ENCODE results near the gene ZNF688. TPM values are rescaled to one million over a fixed set of nuclear protein-coding genes. Genes with fewer than 3 reads are reported as not detected.

Gene ZNF688
- total RNA-seq, 1 donor: 12.3 TPM

DNA sequence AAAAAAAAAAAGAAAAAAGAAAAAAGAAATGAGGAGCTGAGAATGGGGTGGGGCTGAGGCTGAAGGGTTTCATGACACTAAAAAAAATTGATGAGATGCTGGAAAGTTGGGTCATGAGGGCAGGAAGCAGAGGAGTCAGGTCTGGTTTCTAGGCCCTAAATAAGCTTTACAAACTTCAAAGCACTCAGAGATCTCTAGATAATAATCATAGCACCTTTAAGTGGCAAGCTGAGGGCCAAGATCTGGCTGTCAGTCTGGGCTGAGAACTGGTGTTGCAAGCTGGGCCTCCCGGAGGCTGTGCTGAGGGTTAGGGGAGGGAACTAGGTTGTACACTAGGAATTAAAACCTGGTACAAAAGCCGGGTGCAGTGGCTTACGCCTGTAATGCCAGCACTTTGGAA is 19.7 kb downstream of the ZNF688 start:
- no peak overlapping the region for H3K4me3 ChIP-seq (ENCODE audit: insufficient read depth, low read length)
- H3K9me3 ChIP-seq (ENCODE audit: low read depth, low read length): no peaks in the 10 kb centered on the region
- H3K79me2 ChIP-seq (ENCODE audit: insufficient read depth, low read length): peaks cover 5% of the 10 kb centered on the region
- peaks cover 16% of the 10 kb centered on the region for H3K36me3 ChIP-seq (ENCODE audit: insufficient read depth, low read length)
- peaks cover 2% of the 10 kb centered on the region for H3K4me1 ChIP-seq (ENCODE audit: insufficient read depth, low read length)
- H4K20me1 ChIP-seq (ENCODE audit: insufficient read depth, low read length): no peaks in the 10 kb centered on the region
- DNase-seq (ENCODE audit: insufficient read length, low spot score, missing footprints): no peak
- TF ChIP-seq, protein P1, sequence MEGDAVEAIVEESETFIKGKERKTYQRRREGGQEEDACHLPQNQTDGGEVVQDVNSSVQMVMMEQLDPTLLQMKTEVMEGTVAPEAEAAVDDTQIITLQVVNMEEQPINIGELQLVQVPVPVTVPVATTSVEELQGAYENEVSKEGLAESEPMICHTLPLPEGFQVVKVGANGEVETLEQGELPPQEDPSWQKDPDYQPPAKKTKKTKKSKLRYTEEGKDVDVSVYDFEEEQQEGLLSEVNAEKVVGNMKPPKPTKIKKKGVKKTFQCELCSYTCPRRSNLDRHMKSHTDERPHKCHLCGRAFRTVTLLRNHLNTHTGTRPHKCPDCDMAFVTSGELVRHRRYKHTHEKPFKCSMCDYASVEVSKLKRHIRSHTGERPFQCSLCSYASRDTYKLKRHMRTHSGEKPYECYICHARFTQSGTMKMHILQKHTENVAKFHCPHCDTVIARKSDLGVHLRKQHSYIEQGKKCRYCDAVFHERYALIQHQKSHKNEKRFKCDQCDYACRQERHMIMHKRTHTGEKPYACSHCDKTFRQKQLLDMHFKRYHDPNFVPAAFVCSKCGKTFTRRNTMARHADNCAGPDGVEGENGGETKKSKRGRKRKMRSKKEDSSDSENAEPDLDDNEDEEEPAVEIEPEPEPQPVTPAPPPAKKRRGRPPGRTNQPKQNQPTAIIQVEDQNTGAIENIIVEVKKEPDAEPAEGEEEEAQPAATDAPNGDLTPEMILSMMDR (IDR thresholded peaks at IDR 0.05; ENCODE audit: extremely low read depth, low read depth, low read length): no peak
- H3K27ac ChIP-seq (ENCODE audit: low read depth, low read length): no peak overlapping the region
- no peak overlapping the region for H3K4me2 ChIP-seq (ENCODE audit: insufficient read depth, low read length)
- no peaks in the 10 kb centered on the region for H3K27me3 ChIP-seq (ENCODE audit: insufficient read depth, low read length)
- no peak overlapping the region for H2AFZ ChIP-seq (ENCODE audit: low read length)

DNA sequence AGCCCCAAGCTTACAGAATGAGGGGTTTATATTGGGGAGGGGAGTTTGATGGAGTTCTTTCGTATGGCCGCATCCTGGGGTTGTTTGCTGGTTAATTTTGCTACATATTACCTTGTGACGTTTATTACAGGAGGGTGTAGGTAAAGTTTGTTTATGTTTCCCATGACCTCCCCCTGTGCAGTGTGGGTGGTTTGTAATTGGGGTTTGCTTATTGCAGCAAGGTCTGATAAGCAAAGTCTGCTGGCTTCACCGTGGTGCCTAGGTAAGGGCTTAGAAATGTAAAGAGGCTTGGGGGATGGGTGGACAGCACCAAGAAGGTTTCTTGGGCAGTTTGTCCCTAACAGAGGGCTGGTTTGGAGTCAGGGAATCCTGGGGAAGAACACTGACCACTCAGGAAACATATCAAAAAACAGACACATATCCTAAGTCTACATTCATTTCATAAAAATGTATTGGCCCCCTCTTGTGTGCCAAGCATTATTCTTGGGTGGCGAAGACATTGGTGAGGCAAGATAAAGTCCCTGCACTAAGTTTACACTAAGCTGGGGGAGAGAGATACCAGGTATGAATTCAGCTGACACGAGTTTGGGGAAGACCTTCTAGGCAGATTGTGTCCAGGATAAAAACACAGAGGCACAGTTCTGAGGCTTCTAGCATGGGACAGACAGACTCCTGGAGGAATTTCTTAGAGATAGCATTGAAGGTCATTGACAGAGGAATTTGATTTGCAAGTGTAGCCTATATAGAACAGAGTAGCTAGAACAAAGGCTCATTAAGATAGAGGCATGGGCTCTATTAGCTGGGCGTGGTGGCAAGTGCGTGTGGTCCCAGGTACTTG is 22.9 kb downstream of the ZNF688 start:
- Histone ChIP-seq H3K79me2 (ENCODE audit: insufficient read depth, low read length) (no peaks in the 10 kb centered on the region), H2AFZ (ENCODE audit: low read length) (no peak overlapping the region), H3K36me3 (ENCODE audit: insufficient read depth, low read length) (peaks cover under 1% of the 10 kb centered on the region), H3K9me3 (ENCODE audit: low read depth, low read length) (no peaks in the 10 kb centered on the region), H4K20me1 (ENCODE audit: insufficient read depth, low read length) (no peaks in the 10 kb centered on the region), H3K4me2 (ENCODE audit: insufficient read depth, low read length) (no peak overlapping the region), H3K27me3 (ENCODE audit: insufficient read depth, low read length) (no peaks in the 10 kb centered on the region), H3K4me1 (ENCODE audit: insufficient read depth, low read length) (peaks cover 2% of the 10 kb centered on the region), H3K4me3 (ENCODE audit: insufficient read depth, low read length) (no peak overlapping the region), H3K27ac (ENCODE audit: low read depth, low read length) (no peak overlapping the region)
- TF ChIP-seq, protein P1 (IDR thresholded peaks at IDR 0.05; ENCODE audit: extremely low read depth, low read depth, low read length): no peak
- no peak for DNase-seq (ENCODE audit: insufficient read length, low spot score, missing footprints)

DNA sequence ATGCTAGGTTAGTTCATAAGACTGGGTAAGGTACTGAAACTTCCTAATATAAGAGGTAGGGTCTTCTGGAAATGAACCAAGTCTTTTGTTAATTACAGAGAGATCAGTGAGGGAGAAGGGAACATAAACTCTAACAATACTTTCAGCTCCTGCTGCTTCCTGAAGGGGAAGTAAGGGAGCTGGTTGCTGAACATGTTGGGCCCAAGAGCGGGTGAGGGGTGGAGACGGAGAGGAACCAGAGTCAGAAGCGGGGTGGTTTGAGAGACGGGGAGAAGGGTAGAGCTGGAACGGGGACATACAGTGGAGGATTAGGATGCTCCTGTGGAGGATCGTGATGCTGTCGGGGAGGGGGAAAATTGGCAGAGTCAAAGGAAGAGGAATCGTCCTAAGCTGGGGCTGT is 25.4 kb downstream of the ZNF688 start:
- no peak overlapping the region for H3K4me2 ChIP-seq (ENCODE audit: insufficient read depth, low read length)
- no peaks in the 10 kb centered on the region for H4K20me1 ChIP-seq (ENCODE audit: insufficient read depth, low read length)
- peaks cover 13% of the 10 kb centered on the region for H3K4me1 ChIP-seq (ENCODE audit: insufficient read depth, low read length)
- no peak overlapping the region for H3K27ac ChIP-seq (ENCODE audit: low read depth, low read length)
- no peak overlapping the region for H3K4me3 ChIP-seq (ENCODE audit: insufficient read depth, low read length)
- H3K27me3 ChIP-seq (ENCODE audit: insufficient read depth, low read length): no peaks in the 10 kb centered on the region
- no peak for DNase-seq (ENCODE audit: insufficient read length, low spot score, missing footprints)
- H3K9me3 ChIP-seq (ENCODE audit: low read depth, low read length): no peaks in the 10 kb centered on the region
- H2AFZ ChIP-seq (ENCODE audit: low read length): no peak overlapping the region
- TF ChIP-seq, protein P1 (IDR thresholded peaks at IDR 0.05; ENCODE audit: extremely low read depth, low read depth, low read length): no peak
- no peaks in the 10 kb centered on the region for H3K79me2 ChIP-seq (ENCODE audit: insufficient read depth, low read length)
- no peaks in the 10 kb centered on the region for H3K36me3 ChIP-seq (ENCODE audit: insufficient read depth, low read length)

DNA sequence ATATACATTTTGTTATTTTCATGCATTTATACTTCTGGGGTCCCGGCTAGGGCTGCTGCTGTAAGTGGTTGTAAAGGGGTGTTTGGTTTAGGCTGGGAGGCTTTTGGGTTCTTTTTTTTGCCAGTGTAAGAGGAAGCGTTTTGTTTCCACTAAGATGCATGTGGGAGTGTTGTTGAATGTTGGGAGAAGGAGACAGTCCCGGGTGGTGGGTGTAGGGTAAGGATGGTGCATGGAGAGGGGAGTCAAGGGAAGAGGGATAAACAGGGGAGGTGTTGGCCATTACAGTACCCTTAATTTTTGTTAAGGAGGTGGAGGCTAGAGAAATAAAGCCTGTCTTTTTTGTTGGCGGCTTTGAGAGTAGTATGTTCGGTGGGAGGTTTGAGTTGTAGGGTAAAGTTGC is 28.4 kb downstream of the ZNF688 start:
- no peaks in the 10 kb centered on the region for H3K79me2 ChIP-seq (ENCODE audit: insufficient read depth, low read length)
- DNase-seq (ENCODE audit: insufficient read length, low spot score, missing footprints): no peak
- no peak overlapping the region for H3K4me2 ChIP-seq (ENCODE audit: insufficient read depth, low read length)
- H3K27me3 ChIP-seq (ENCODE audit: insufficient read depth, low read length): no peaks in the 10 kb centered on the region
- H4K20me1 ChIP-seq (ENCODE audit: insufficient read depth, low read length): no peaks in the 10 kb centered on the region
- no peaks in the 10 kb centered on the region for H3K9me3 ChIP-seq (ENCODE audit: low read depth, low read length)
- TF ChIP-seq, protein P1 (IDR thresholded peaks at IDR 0.05; ENCODE audit: extremely low read depth, low read depth, low read length): no peak
- H3K4me3 ChIP-seq (ENCODE audit: insufficient read depth, low read length): no peak overlapping the region
- H2AFZ ChIP-seq (ENCODE audit: low read length): no peak overlapping the region
- H3K27ac ChIP-seq (ENCODE audit: low read depth, low read length): no peak overlapping the region
- H3K36me3 ChIP-seq (ENCODE audit: insufficient read depth, low read length): no peaks in the 10 kb centered on the region
- peaks cover 12% of the 10 kb centered on the region for H3K4me1 ChIP-seq (ENCODE audit: insufficient read depth, low read length)
